ENCODE measurements around the gene BMAL2. TPM values are rescaled to one million over a fixed set of nuclear protein-coding genes. Genes with fewer than 3 reads are reported as not detected.

BMAL2 gene
- total and polyA plus RNA-seq, 5 donors from 2014 or later, result 0.21 to 3.0 (median 2.2) TPM

GRCh38 chr12:27304856-27305255 lies 27.8 kb upstream of the BMAL2 start:
- H3K27ac Mint-ChIP-seq, result peak overlapping the region in 2 of 3 donors; percentile 9 to 11
- DNase-seq (peak in 1 of 3 donors; percentile 7), ATAC-seq (ENCODE audit: low read depth in 2 of 2) (no peak)
- Histone ChIP-seq H3K27me3 (ENCODE audit: control insufficient read depth, insufficient read depth, low read length) (no peaks in the 10 kb centered on the region), H3K4me1 (ENCODE audit: control insufficient read depth, insufficient read depth, low read length, poor library complexity, severe bottlenecking) (no peaks in the 10 kb centered on the region), H3K4me3 (ENCODE audit: low read depth, low read length) (no peak overlapping the region), H3K27ac (ENCODE audit: insufficient read depth, low read length, poor library complexity, severe bottlenecking) (no peak overlapping the region), H3K36me3 (ENCODE audit: control insufficient read depth, insufficient read depth, low read length) (peaks cover 12% of the 10 kb centered on the region), H3K9me3 (ENCODE audit: control insufficient read depth in 2 of 2, low read length in 2 of 2) (no peaks in the 10 kb centered on the region)
- H3K4me1 Mint-ChIP-seq, result peaks cover 0 to 14% (median 0%) of the 10 kb centered on the region in 4 donors
- no peaks in the 10 kb centered on the region for H3K9me3 Mint-ChIP-seq
- no peaks in the 10 kb centered on the region for H3K27me3 Mint-ChIP-seq
- H3K36me3 Mint-ChIP-seq, result peaks cover 16% of the 10 kb centered on the region
- H3K4me3 Mint-ChIP-seq, result no peak overlapping the region

- no peak for ATAC-seq (ENCODE audit: low read depth in 2 of 2)
Observed at GRCh38 chr12:27305673-27306456, 26.8 kb upstream of the BMAL2 start.

GRCh38 chr12:27309293-27309994 lies 23.2 kb upstream of the BMAL2 start:
- Mint-ChIP-seq H3K9me3 (no peaks in the 10 kb centered on the region), H3K4me3 (no peak overlapping the region), H3K36me3 (peaks cover 23% of the 10 kb centered on the region), H3K4me1 (peaks cover 0 to 5% (median 0%) of the 10 kb centered on the region in 4 donors), H3K27me3 (no peaks in the 10 kb centered on the region), H3K27ac (peak overlapping the region in 1 of 3 donors; percentile 28)
- ATAC-seq (ENCODE audit: low read depth in 2 of 2) (no peak), DNase-seq (peak in 1 of 3 donors; percentile 31)
- Histone ChIP-seq H3K4me1 (ENCODE audit: control insufficient read depth, insufficient read depth, low read length, poor library complexity, severe bottlenecking) (no peaks in the 10 kb centered on the region), H3K27me3 (ENCODE audit: control insufficient read depth, insufficient read depth, low read length) (no peaks in the 10 kb centered on the region), H3K4me3 (ENCODE audit: low read depth, low read length) (no peak overlapping the region), H3K27ac (ENCODE audit: insufficient read depth, low read length, poor library complexity, severe bottlenecking) (no peak overlapping the region), H3K36me3 (ENCODE audit: control insufficient read depth, insufficient read depth, low read length) (peaks cover 13% of the 10 kb centered on the region), H3K9me3 (ENCODE audit: control insufficient read depth in 2 of 2, low read length in 2 of 2) (no peaks in the 10 kb centered on the region)

More at GRCh38 chr12:27305673-27306456, 26.8 kb upstream of the BMAL2 start:
- Histone ChIP-seq H3K4me1 (ENCODE audit: control insufficient read depth, insufficient read depth, low read length, poor library complexity, severe bottlenecking) (no peaks in the 10 kb centered on the region), H3K27me3 (ENCODE audit: control insufficient read depth, insufficient read depth, low read length) (no peaks in the 10 kb centered on the region), H3K36me3 (ENCODE audit: control insufficient read depth, insufficient read depth, low read length) (peaks cover 15% of the 10 kb centered on the region), H3K4me3 (ENCODE audit: low read depth, low read length) (no peak overlapping the region), H3K9me3 (ENCODE audit: control insufficient read depth in 2 of 2, low read length in 2 of 2) (no peaks in the 10 kb centered on the region), H3K27ac (ENCODE audit: insufficient read depth, low read length, poor library complexity, severe bottlenecking) (no peak overlapping the region)
- Mint-ChIP-seq H3K36me3 (peaks cover 21% of the 10 kb centered on the region), H3K4me1 (peaks cover 0 to 14% (median 0%) of the 10 kb centered on the region in 4 donors), H3K4me3 (no peak overlapping the region), H3K27ac (peak overlapping the region in 1 of 3 donors; percentile 11), H3K27me3 (no peaks in the 10 kb centered on the region), H3K9me3 (no peaks in the 10 kb centered on the region)
- peak in 2 of 3 donors; percentile 51 to 69 for DNase-seq

- no peak overlapping the region for H3K4me3 ChIP-seq (ENCODE audit: low read depth, low read length)
- Mint-ChIP-seq H3K27ac (peak overlapping the region in 1 of 3 donors; percentile 9), H3K27me3 (no peaks in the 10 kb centered on the region), H3K4me3 (no peak overlapping the region), H3K9me3 (no peaks in the 10 kb centered on the region), H3K36me3 (peaks cover 27% of the 10 kb centered on the region), H3K4me1 (peaks cover 0 to 5% (median 0%) of the 10 kb centered on the region in 4 donors)
- no peaks in the 10 kb centered on the region for H3K9me3 ChIP-seq (ENCODE audit: control insufficient read depth in 2 of 2, low read length in 2 of 2)
- ATAC-seq (ENCODE audit: low read depth in 2 of 2) (no peak), DNase-seq (no peak)
- H3K4me1 ChIP-seq (ENCODE audit: control insufficient read depth, insufficient read depth, low read length, poor library complexity, severe bottlenecking), result no peaks in the 10 kb centered on the region
- H3K27me3 ChIP-seq (ENCODE audit: control insufficient read depth, insufficient read depth, low read length), result no peaks in the 10 kb centered on the region
- no peak overlapping the region for H3K27ac ChIP-seq (ENCODE audit: insufficient read depth, low read length, poor library complexity, severe bottlenecking)
- peaks cover 15% of the 10 kb centered on the region for H3K36me3 ChIP-seq (ENCODE audit: control insufficient read depth, insufficient read depth, low read length)
Observed at GRCh38 chr12:27309995-27310315, 22.7 kb upstream of the BMAL2 start.

DNA sequence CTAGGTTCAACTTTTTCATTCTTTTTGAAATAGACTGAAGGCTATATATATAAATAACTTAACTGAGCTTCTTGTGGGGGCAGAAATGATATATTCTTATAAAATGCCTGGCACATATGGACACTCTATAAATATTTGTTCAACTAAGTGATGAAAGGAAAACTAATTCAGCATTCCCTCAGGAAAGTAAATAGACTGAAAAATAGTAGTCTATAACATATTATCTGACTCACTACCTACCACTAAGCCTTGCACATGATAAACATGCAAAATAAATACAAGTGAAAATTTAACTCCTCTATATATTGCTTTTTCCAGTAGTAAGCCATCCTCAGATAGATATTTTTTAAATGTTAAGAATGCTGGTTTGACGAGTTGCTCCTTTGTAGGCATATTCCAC lies 15.7 kb upstream of the BMAL2 start:
- H3K9me3 Mint-ChIP-seq, result no peaks in the 10 kb centered on the region
- H3K27ac Mint-ChIP-seq, result no peak overlapping the region
- DNase-seq, result no peak
- H3K27me3 ChIP-seq (ENCODE audit: control insufficient read depth, insufficient read depth, low read length), result no peaks in the 10 kb centered on the region
- H3K36me3 Mint-ChIP-seq, result peaks cover 29% of the 10 kb centered on the region
- H3K4me3 ChIP-seq (ENCODE audit: low read depth, low read length), result no peak overlapping the region
- no peaks in the 10 kb centered on the region for H3K27me3 Mint-ChIP-seq
- no peak overlapping the region for H3K27ac ChIP-seq (ENCODE audit: insufficient read depth, low read length, poor library complexity, severe bottlenecking)
- H3K36me3 ChIP-seq (ENCODE audit: control insufficient read depth, insufficient read depth, low read length), result peaks cover 28% of the 10 kb centered on the region
- H3K9me3 ChIP-seq (ENCODE audit: control insufficient read depth in 2 of 2, low read length in 2 of 2), result no peaks in the 10 kb centered on the region
- H3K4me1 Mint-ChIP-seq, result peaks cover 0 to 2% (median 0%) of the 10 kb centered on the region in 4 donors
- ATAC-seq (ENCODE audit: low read depth in 2 of 2), result no peak
- no peaks in the 10 kb centered on the region for H3K4me1 ChIP-seq (ENCODE audit: control insufficient read depth, insufficient read depth, low read length, poor library complexity, severe bottlenecking)
- no peak overlapping the region for H3K4me3 Mint-ChIP-seq

GRCh38 chr12:27319409-27319808 lies 13.2 kb upstream of the BMAL2 start:
- Histone ChIP-seq H3K9me3 (ENCODE audit: control insufficient read depth in 2 of 2, low read length in 2 of 2) (no peaks in the 10 kb centered on the region), H3K4me1 (ENCODE audit: control insufficient read depth, insufficient read depth, low read length, poor library complexity, severe bottlenecking) (no peaks in the 10 kb centered on the region), H3K4me3 (ENCODE audit: low read depth, low read length) (no peak overlapping the region), H3K36me3 (ENCODE audit: control insufficient read depth, insufficient read depth, low read length) (peaks cover 42% of the 10 kb centered on the region), H3K27me3 (ENCODE audit: control insufficient read depth, insufficient read depth, low read length) (no peaks in the 10 kb centered on the region), H3K27ac (ENCODE audit: insufficient read depth, low read length, poor library complexity, severe bottlenecking) (no peak overlapping the region)
- no peaks in the 10 kb centered on the region for H3K27me3 Mint-ChIP-seq
- H3K4me3 Mint-ChIP-seq, result no peak overlapping the region
- ATAC-seq (ENCODE audit: low read depth in 2 of 2) (no peak), DNase-seq (no peak)
- H3K36me3 Mint-ChIP-seq, result peaks cover 31% of the 10 kb centered on the region
- H3K9me3 Mint-ChIP-seq, result no peaks in the 10 kb centered on the region
- peaks cover 0 to 2% (median 0%) of the 10 kb centered on the region in 4 donors for H3K4me1 Mint-ChIP-seq
- no peak overlapping the region for H3K27ac Mint-ChIP-seq

DNA sequence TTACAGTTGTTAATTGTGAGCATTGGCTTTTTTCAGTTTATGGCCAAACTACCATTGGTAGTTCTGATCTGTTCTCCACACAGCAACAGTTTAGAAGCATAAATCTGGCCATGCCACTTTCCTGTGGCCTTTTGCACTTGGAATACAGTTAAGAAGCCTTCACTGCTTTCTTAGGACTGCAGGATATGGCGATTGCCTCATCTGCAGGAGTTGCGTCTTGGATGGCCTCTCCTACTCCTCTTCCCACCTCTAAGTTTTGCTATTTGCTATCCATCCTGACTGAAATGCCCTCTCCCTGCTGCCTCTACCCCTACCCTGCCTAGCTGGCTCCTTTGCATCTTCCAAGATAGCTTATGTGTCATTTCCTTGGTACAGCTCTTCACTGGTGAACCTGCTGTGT lies 12.8 kb upstream of the BMAL2 start:
- H3K4me3 ChIP-seq (ENCODE audit: low read depth, low read length), result no peak overlapping the region
- no peak overlapping the region for H3K27ac ChIP-seq (ENCODE audit: insufficient read depth, low read length, poor library complexity, severe bottlenecking)
- DNase-seq (no peak), ATAC-seq (ENCODE audit: low read depth in 2 of 2) (no peak)
- no peaks in the 10 kb centered on the region for H3K27me3 ChIP-seq (ENCODE audit: control insufficient read depth, insufficient read depth, low read length)
- H3K4me1 Mint-ChIP-seq, result peaks cover 0 to 2% (median 0%) of the 10 kb centered on the region in 4 donors
- no peaks in the 10 kb centered on the region for H3K4me1 ChIP-seq (ENCODE audit: control insufficient read depth, insufficient read depth, low read length, poor library complexity, severe bottlenecking)
- H3K36me3 ChIP-seq (ENCODE audit: control insufficient read depth, insufficient read depth, low read length), result peaks cover 42% of the 10 kb centered on the region
- no peak overlapping the region for H3K27ac Mint-ChIP-seq
- H3K27me3 Mint-ChIP-seq, result no peaks in the 10 kb centered on the region
- H3K9me3 ChIP-seq (ENCODE audit: control insufficient read depth in 2 of 2, low read length in 2 of 2), result no peaks in the 10 kb centered on the region
- peaks cover 28% of the 10 kb centered on the region for H3K36me3 Mint-ChIP-seq
- H3K9me3 Mint-ChIP-seq, result no peaks in the 10 kb centered on the region
- H3K4me3 Mint-ChIP-seq, result no peak overlapping the region
